Endometrium (tissue), 2 donors: ENCODE results near the gene HIPK3.
"Not testable (repeated sequence)": the region's sequence is repeated elsewhere in the genome, so short reads cannot be mapped to it uniquely, and the experiment has no call there.

Experiments used
- FAIRE-seq: peaks from 2 replicates; lab custom pipeline; 2012; peaks lifted over from hg19 to GRCh38; lab: Jason Lieb, UNC
- donor health status: control.
- donor health status: control.

Gene HIPK3

GRCh38 chr11:33362051-33362910 lies 105.1 kb downstream of the HIPK3 start:
- FAIRE-seq: peak; percentile 98

DNA sequence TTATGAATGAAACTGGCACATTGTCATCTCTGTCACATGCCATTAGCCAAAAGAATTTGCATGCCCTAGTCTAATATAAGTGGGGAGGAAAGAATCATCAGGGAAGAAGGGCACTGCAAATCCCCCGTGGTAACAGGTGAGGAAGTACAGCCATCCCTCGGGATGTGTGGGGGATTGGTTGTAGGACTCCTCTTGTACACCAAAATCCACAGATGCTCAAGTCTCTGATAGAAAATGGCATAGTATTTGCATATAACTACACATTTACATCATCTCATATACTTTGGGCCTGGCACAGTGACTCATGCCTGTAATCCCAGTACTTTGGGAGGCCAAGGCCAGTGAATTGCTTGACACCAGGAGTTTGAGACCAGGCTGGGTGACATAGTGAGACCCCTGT lies 109.7 kb downstream of the HIPK3 start:
- FAIRE-seq: no peak

GRCh38 chr11:33368475-33368874 lies 111.3 kb downstream of the HIPK3 start:
- not testable (repeated sequence) for FAIRE-seq

DNA sequence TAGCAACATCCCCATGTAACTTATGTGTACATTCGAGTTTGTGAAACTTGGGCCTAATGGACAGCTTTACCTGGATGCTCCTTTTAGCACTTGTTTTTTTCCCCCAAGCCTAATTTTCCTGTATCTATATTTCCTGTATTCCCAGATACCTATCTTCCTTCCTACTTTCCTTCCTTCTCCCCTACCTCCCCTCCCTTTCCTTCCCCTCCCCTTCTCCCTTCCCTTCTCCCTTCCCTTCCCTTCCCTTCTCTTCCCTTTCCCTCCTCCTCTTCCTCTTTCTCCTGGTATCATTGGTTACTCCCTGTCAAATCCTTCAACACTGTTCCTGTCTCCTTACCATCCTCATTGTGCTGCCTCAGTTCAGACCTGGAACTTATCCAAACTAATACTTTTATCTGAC lies 111.8 kb downstream of the HIPK3 start:
- FAIRE-seq: no peak

DNA sequence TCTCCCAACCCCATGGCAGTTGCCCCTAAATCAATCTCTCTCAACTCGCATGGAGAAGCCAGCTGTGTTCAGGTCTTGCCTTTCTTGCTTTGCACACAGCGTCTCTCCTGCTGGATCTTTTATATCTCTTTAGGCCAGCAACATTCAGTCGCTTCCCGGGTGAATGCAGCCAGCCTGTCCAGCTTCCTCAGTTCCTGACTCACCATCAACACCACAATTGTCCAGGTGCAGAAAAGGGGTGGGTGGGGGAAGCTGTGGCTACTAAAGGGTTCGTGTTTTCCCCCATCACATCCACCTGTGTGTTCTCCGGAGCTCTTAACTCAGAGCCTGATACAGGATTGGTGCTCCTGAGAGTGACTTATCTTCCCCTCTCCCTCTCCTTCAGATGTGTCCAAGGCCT lies 116.5 kb downstream of the HIPK3 start:
- no peak for FAIRE-seq

- FAIRE-seq: no peak
Measured at GRCh38 chr11:33375236-33375635, 118.1 kb downstream of the HIPK3 start.

GRCh38 chr11:33375688-33376311 lies 118.6 kb downstream of the HIPK3 start, which contains the start of gene KIAA1549L:
Gene KIAA1549L, plus strand, starts transcription at chr11:33376108.
- FAIRE-seq: no peak

DNA sequence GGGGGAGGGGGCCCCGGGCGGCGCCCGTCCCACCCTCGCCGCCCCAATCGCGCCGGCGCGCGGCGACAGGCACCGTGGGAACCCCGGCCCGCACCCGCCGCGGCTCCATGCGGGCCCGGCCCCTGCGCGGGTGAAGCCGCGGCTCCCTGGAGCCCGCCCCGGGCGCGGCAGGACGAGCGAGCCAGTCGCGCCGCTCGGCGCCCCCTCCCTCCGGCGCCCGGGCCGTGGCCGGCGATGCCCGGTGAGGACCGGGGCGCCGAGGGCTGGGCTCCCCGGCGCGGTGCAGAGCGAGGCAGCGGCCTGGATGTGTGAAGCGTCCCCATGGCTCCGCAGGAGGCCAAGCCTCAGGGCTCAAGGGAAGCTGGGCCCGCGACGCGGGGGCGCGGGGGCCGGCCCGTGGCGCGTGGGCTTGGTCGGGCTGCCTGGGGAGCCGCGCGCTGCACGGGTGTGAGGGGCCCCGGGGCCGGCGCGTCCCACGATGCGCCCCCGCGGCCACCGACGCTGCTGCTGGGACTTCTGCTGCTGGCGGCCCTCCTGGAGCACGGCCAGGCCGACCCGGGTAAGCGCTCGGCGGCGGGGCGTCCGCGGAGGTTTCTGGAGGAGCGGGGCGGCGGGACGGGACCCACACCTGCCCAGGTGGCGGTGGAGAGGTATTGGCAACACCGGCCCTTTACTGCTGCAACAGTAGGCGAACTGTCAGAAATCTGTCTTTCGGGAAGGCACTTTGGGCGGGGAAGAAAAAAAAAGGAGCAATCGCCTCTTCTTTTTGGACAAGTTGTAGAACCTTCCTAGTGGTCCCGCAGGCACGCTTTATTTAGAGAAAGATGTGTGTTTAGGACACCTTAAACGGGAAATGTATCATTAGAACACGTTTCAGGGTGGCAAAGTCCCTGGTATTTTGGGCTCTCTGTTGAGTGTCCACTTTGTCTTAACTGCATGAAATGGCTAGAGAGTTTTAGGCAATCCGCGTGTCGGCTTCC lies 119.4 kb downstream of the HIPK3 start:
- FAIRE-seq: no peak

- FAIRE-seq: no peak
Measured at GRCh38 chr11:33377412-33378370, 120.5 kb downstream of the HIPK3 start.

DNA sequence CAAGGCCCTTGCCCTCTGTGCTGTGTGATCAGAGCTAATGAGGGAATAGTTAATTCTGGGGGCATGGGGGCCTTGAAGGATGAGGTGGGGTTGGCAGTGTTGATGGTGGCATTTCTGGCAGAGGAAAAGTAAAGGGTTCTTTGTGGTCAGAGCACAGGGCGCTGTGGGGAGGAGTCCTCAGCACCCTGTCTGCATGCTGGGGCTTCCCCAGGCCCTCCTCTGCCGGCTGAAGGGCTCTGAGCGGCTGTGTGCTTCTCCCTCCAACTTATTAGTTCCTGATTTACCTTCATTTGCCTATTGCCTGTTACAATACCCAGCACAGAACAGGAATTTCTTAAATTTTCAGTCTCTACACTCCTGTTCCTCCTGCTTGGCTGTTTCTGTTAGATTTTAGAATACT lies 122.8 kb downstream of the HIPK3 start:
- no peak for FAIRE-seq

DNA sequence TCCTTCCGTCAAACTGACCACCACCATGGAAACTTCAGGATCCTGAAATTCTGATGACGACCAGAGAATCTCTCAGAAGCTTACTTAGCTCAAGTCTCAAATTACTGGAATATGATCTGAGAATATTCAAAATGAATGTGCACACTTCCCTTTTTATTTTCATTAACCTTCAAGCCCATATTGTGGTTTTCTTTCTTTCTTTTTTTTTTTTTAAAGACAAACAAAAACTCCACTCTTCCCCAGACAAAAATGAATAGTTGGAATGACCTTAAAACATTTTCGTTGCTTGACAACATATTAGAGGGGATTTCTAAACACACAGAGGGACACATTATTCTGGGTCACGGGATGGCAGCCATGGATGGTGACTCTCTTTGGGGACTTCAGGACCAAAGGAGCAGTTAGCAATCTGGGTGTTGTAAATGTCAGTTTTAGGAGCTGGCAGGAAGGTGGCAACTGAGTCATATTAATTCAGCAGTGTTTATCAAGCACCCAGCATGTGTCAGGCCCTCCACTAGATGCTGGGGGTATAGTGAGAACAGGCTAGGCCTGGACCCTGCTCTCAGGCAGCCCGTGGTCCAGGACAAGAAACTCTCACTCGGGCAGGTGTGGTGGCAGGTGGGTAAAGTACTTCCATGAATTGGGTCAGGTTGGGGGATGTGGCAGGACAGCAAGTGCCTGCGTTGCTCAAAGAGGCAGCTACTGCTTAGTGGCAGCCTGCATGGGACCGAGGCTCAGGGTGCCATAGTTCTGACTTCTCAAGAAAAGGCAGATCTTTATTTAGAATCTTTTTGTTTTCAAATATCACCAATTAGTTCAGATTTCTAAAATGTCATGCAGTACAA lies 126.1 kb downstream of the HIPK3 start:
- FAIRE-seq: no peak

DNA sequence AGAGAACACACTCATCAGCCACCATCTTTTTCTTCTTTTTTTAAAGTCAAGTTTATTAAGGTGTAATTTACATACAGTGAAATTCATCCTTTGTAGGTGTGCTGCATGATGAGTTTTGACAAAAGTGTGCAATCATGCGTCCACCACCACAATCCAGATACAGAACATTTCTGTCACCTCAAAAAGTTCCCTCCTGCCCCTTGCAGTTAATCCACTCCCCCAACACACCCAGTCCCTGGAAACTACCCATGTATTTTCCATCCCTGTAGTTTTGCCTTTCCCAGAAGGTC lies 126.7 kb downstream of the HIPK3 start:
- no peak for FAIRE-seq

- no peak for FAIRE-seq
Measured at GRCh38 chr11:33384220-33384619, 127.0 kb downstream of the HIPK3 start.

GRCh38 chr11:33387581-33387980 lies 130.4 kb downstream of the HIPK3 start:
- FAIRE-seq: no peak

- FAIRE-seq: no peak
Measured at GRCh38 chr11:33387996-33388395, 130.8 kb downstream of the HIPK3 start.

- no peak for FAIRE-seq
Measured at GRCh38 chr11:33388793-33389525, 131.8 kb downstream of the HIPK3 start.

DNA sequence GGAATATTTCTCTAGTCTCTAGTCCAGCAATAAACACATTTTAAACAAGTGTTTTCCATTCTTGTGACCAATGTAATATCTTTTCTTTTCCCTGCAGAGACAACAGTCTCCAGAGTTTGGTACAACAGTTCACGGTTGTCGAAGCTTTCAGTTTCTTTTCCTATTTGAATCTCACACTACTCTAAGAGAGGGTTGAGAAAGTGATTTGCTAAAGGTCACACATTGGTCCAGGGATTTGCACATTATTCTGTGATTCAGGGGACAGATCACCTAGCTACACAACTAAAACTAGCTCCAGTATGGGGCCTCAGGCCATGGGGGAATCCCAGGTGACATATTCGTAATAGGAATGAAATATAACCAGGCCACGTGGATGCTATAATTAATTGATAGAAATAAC lies 132.5 kb downstream of the HIPK3 start:
- FAIRE-seq: no peak

DNA sequence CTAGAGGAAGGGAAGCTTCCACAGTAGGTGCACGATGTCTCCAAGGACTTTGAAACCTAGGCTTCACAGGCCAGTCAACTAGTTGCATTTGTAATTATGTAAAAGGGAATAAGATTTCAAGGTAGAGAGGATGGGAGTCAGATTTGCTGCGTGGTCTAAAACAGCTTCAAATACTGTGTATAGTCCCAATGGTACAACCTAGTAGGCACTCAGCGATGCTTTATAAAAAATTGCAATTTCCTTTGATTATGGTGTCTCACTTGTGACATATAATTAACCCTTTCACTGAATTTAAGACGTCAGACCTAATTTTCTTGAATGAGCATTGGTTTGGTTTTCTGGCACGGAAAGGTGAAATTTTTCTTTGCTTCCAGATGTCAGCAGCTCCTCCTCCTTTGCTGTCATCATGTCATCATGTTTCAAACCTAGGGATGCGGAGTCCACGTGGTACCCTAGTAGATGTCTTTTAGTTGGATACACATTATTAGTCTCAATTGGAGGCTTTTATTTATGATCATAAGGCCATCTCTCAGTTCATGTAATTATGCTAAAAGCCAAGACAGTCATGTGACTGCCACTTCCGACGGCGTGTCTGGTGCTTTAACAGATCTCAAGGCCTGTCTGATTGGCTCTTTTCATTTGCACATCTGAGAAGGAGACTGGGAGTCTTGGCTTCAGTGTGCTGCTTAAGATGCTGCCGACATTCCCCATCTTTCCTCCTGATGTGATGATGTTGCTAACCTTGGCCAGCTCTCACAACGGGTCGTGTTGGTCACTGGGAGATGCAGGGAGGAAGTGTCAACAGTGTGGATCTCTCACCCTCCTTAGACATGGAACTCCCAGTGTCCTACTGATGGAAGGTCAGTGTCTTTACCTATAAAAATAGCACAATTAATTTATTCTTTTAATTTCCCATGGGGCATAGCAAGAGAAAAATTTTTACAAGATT lies 134.0 kb downstream of the HIPK3 start:
- FAIRE-seq: no peak

DNA sequence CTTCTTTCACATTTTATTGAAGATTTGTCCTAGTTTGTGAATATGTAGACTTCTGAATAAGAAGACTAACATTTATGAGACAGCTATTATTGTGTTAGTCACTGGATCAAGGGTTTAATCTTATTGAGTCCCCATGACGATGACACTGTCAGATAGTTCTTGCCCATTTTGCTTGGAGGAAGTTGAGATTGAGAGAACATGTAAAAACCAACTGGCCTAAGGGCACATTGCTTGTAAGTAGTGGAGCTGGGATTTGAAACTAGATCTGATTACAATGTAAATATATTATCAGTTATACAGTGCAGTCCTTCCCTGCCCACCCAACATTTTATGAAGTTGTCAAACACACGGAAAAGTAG lies 134.7 kb downstream of the HIPK3 start:
- no peak for FAIRE-seq
